Smooth muscle cell (in vitro differentiated cells): ENCODE results near the gene DNAI4. TPM values are rescaled to one million over a fixed set of nuclear protein-coding genes. Genes with fewer than 3 reads are reported as not detected.

ENCODE experiments used
- DNase-seq: peaks from one replicate; lab custom pipeline; 2025; ENCODE audit not compliant: unreplicated experiment; lab: John Stamatoyannopoulos, UW
- H2AFZ ChIP-seq: fragments of 200-600 bp; sonication (generic); 2 replicates; pipeline ENCODE4 v1.6.0; 2016; ENCODE audit warnings: antibody characterized with exemption, low read depth, mild to moderate bottlenecking
- H3F3A ChIP-seq: fragments of 200-600 bp; sonication (generic); 2 replicates; pipeline ENCODE4 v1.6.0; 2017; ENCODE audit warnings: antibody characterized with exemption, low read depth
- H3K27ac ChIP-seq: fragments of 200-600 bp; sonication (generic); 2 replicates; pipeline ENCODE4 v1.5.1; 2016; ENCODE audit warnings: low read depth, mild to moderate bottlenecking
- H3K27me3 ChIP-seq: fragments of 200-600 bp; sonication (generic); 2 replicates; pipeline ENCODE4 v1.6.1; 2016; ENCODE audit warnings: low read depth, mild to moderate bottlenecking
- H3K36me3 ChIP-seq: fragments of 200-600 bp; sonication (generic); 2 replicates; pipeline ENCODE4 v1.5.1; 2016; ENCODE audit warnings: low read depth
- H3K4me1 ChIP-seq: fragments of 200-600 bp; sonication (generic); 2 replicates; pipeline ENCODE4 v1.5.1; 2016; ENCODE audit warnings: low read depth
- H3K4me2 ChIP-seq: fragments of 200-600 bp; sonication (generic); 2 replicates; pipeline ENCODE4 v1.6.0; 2016; ENCODE audit warnings: mild to moderate bottlenecking
- H3K4me3 ChIP-seq: fragments of 200-600 bp; sonication (generic); 2 replicates; pipeline ENCODE4 v1.5.1; 2016; ENCODE audit warnings: mild to moderate bottlenecking
- H3K79me2 ChIP-seq: fragments of 200-600 bp; sonication (generic); 2 replicates; pipeline ENCODE4 v1.6.0; 2016; ENCODE audit warnings: low read depth, mild to moderate bottlenecking
- H3K9ac ChIP-seq: fragments of 200-600 bp; sonication (generic); 2 replicates; pipeline ENCODE4 v1.6.0; 2016; ENCODE audit warnings: low read depth
- H3K9me3 ChIP-seq: fragments of 200-600 bp; sonication (generic); replicated peaks from 2 replicates; pipeline ENCODE4 v1.5.1; 2016; ENCODE audit warnings: low read depth
- H4K20me1 ChIP-seq: fragments of 200-600 bp; sonication (generic); 2 replicates; pipeline ENCODE4 v1.6.0; 2016; ENCODE audit warnings: low read depth
- CTCF ChIP-seq: fragments of 200-600 bp; sonication (generic); IDR thresholded peaks from 2 replicates; pipeline ENCODE4 v1.5.1; 2017; ENCODE audit warnings: borderline replicate concordance, mild to moderate bottlenecking, antibody characterized with exemption; ENCODE audit not compliant: insufficient read depth, poor library complexity, severe bottlenecking
- WGBS: methylation state at CpG from one replicate; pipeline ENCODE4 v1.1.7; 2016; ENCODE audit warnings: low lambda C conversion rate; 5-methylcytosine and 5-hydroxymethylcytosine counted together
- polyA plus RNA-seq: library from polyadenylated mRNA; unstranded; fragments of >200 nt; fragmentation: Nextera tagmentation; extraction: Ambion mirVana; gene quantifications from 2 replicates; pipeline ENCODE4 v1.2.1, GENCODE V29; 2016
- total RNA-seq: library from RNA; depleted of rRNA; stranded (reverse); fragments of >200 nt; gene quantifications from 2 replicates; pipeline ENCODE4 v1.2.3, GENCODE V29; 2014

Gene DNAI4
- total and polyA plus RNA-seq, 2 experiments from 2014 or later: 0.63 to 2.2 TPM

- Histone ChIP-seq H3K27ac (no peak overlapping the region), H3K79me2 (peaks cover 27% of the 10 kb centered on the region), H3K27me3 (no peaks in the 10 kb centered on the region), H4K20me1 (peaks cover 30% of the 10 kb centered on the region), H3K4me3 (no peak overlapping the region), H3K36me3 (peaks cover 36% of the 10 kb centered on the region), H3K4me1 (no peaks in the 10 kb centered on the region), H2AFZ (no peak overlapping the region), H3F3A (no peaks in the 10 kb centered on the region), H3K9me3 (no peaks in the 10 kb centered on the region), H3K9ac (no peak overlapping the region), H3K4me2 (no peak overlapping the region)
- no peak for DNase-seq
- WGBS: 100% methylated on average over 3 of the region's 3 CpGs
- no peak for TF ChIP-seq CTCF
Observed at GRCh38 chr1:66957938-66958337, 33.3 kb upstream of the DNAI4 start.

GRCh38 chr1:66954208-66954607 lies 29.6 kb upstream of the DNAI4 start:
- Histone ChIP-seq H3K4me2 (no peak overlapping the region), H3K27ac (no peak overlapping the region), H3K79me2 (peaks cover 30% of the 10 kb centered on the region), H3K9me3 (no peaks in the 10 kb centered on the region), H3K27me3 (no peaks in the 10 kb centered on the region), H4K20me1 (peaks cover 52% of the 10 kb centered on the region), H3K4me3 (no peak overlapping the region), H3K36me3 (peaks cover 12% of the 10 kb centered on the region), H2AFZ (no peak overlapping the region), H3K4me1 (no peaks in the 10 kb centered on the region), H3F3A (no peaks in the 10 kb centered on the region), H3K9ac (no peak overlapping the region)
- 98% methylated on average over 4 of the region's 4 CpGs for WGBS
- no peak for TF ChIP-seq CTCF
- no peak for DNase-seq

GRCh38 chr1:66951513-66951912 lies 26.9 kb upstream of the DNAI4 start:
- H4K20me1 ChIP-seq: peaks cover 51% of the 10 kb centered on the region
- TF ChIP-seq CTCF: no peak
- H2AFZ ChIP-seq: no peak overlapping the region
- no peaks in the 10 kb centered on the region for H3K9me3 ChIP-seq
- H3F3A ChIP-seq: no peaks in the 10 kb centered on the region
- no peaks in the 10 kb centered on the region for H3K4me1 ChIP-seq
- no peak for DNase-seq
- no peak overlapping the region for H3K4me3 ChIP-seq
- H3K27me3 ChIP-seq: no peaks in the 10 kb centered on the region
- peaks cover 25% of the 10 kb centered on the region for H3K79me2 ChIP-seq
- 53% methylated on average over 6 of the region's 6 CpGs for WGBS
- peaks cover 10% of the 10 kb centered on the region for H3K36me3 ChIP-seq
- H3K4me2 ChIP-seq: no peak overlapping the region
- no peak overlapping the region for H3K9ac ChIP-seq
- no peak overlapping the region for H3K27ac ChIP-seq

- Histone ChIP-seq H3K9me3 (no peaks in the 10 kb centered on the region), H3K79me2 (peaks cover 46% of the 10 kb centered on the region), H3F3A (peaks cover 4% of the 10 kb centered on the region), H3K4me1 (no peaks in the 10 kb centered on the region), H3K4me3 (no peak overlapping the region), H2AFZ (no peak overlapping the region), H3K9ac (no peak overlapping the region), H3K27ac (no peak overlapping the region), H3K4me2 (no peak overlapping the region), H3K36me3 (peaks cover 15% of the 10 kb centered on the region), H3K27me3 (no peaks in the 10 kb centered on the region), H4K20me1 (peaks cover 52% of the 10 kb centered on the region)
- DNase-seq: no peak
- WGBS: 94% methylated on average over 1 of the region's 1 CpG
- TF ChIP-seq CTCF: no peak
Observed at GRCh38 chr1:66947267-66947666, 22.6 kb upstream of the DNAI4 start.
